ENCODE data around the gene SEMA6B.
"Not testable (repeated sequence)": the region's sequence is repeated elsewhere in the genome, so short reads cannot be mapped to it uniquely, and the experiment has no call there.

Gene SEMA6B

DNA sequence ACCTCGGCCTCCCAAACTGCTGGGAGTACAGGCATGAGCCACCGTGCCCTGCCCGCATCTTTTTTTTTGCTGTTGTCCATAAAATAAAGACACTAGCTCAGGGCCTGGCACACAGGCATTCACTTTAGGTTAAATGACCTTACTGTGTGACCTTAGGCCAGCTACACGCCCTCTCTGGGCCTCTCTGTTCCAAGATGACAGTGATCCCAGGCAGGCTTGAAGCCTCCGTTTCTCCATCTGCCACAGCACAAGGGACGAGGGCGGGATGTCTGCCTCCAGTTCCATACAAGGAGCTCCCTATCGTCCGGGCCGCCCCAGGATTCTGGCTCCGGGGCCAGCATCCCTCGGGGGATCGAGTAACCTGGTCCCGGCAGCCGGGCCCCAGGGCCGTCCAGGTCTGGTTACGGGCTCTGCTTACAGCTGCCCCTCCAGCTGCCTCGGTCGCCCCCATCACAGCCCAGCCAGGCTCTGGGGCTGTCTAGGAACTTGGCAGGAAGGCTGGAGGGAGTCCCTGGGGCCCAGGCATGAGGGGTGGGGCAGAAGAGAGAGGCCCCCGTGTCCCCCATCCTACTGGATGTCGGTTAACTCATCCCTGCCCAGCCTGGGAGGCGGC lies 11.9 kb upstream of the SEMA6B start:
- TF ChIP-seq, protein P1, sequence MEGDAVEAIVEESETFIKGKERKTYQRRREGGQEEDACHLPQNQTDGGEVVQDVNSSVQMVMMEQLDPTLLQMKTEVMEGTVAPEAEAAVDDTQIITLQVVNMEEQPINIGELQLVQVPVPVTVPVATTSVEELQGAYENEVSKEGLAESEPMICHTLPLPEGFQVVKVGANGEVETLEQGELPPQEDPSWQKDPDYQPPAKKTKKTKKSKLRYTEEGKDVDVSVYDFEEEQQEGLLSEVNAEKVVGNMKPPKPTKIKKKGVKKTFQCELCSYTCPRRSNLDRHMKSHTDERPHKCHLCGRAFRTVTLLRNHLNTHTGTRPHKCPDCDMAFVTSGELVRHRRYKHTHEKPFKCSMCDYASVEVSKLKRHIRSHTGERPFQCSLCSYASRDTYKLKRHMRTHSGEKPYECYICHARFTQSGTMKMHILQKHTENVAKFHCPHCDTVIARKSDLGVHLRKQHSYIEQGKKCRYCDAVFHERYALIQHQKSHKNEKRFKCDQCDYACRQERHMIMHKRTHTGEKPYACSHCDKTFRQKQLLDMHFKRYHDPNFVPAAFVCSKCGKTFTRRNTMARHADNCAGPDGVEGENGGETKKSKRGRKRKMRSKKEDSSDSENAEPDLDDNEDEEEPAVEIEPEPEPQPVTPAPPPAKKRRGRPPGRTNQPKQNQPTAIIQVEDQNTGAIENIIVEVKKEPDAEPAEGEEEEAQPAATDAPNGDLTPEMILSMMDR (IDR thresholded peaks at IDR 0.05; ENCODE audit: low read length, missing control alignments): no peak
- no peak for DNase-seq (ENCODE audit: low read depth)
- no peak overlapping the region for H3K4me3 ChIP-seq (replicated peaks; ENCODE audit: low read depth, low read length)

DNA sequence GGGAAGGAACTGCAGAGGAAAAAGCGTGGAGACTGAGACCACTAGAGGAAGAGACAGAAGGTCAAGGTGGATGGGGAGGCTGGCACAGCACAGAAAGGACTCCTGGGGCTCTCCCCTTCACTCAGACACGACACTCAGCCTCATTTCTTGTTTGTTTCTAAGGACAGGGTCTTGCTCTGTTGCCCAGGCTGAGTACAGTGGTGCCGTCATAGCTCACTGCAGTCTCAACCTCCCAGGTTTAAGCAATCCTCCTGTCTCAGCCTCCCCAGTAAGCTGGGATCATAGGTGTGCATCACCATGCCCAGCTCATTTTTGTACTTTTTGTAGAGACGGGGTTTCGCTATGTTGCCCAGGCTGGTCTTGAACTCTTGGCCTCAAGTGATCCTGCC lies 11.4 kb upstream of the SEMA6B start:
- DNase-seq (ENCODE audit: low read depth): no peak
- no peak overlapping the region for H3K4me3 ChIP-seq (replicated peaks; ENCODE audit: low read depth, low read length)
- TF ChIP-seq, protein P1 (IDR thresholded peaks at IDR 0.05; ENCODE audit: low read length, missing control alignments): no peak

DNA sequence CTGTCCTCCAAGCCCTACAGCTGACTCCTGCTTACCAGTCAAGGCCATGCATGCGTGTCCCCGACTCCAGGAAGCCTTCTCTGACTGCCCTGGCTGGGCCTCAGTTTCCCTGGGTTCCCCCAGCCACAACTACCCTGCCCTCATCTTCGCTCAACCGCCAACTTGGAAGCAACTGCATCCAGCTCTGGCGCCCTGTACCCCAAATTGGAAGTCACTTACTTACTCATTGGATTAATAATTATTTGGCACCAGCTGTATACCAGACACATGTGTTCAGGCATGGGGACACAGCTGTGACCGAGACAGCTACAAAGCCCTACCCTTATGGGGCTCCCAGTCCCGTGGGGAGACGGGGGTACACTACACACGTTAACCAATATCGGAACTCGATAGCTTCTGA lies 10.9 kb upstream of the SEMA6B start:
- no peak overlapping the region for H3K4me3 ChIP-seq (replicated peaks; ENCODE audit: low read depth, low read length)
- TF ChIP-seq, protein P1 (IDR thresholded peaks at IDR 0.05; ENCODE audit: low read length, missing control alignments): no peak
- DNase-seq (ENCODE audit: low read depth): no peak

DNA sequence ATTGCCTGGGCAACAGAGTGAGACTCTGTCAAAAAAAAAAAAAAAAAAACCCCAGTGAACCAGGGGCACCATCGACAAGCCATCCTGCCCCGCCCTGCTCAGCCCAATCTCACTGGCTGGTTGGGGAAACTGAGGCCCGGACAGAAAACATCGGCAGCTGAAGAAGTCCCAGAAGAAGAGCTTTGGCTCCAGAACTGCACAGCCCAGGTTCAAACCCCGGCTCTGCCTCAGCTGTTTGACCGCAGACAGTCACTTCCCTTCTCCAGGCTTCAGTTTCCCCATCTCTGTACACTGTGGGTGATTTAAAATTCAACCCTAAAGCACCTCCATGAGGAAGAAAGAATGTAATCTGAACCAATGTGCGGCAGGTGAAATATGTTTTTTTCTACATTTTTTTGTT lies 9.4 kb upstream of the SEMA6B start:
- no peak for DNase-seq (ENCODE audit: low read depth)
- TF ChIP-seq, protein P1 (IDR thresholded peaks at IDR 0.05; ENCODE audit: low read length, missing control alignments): no peak
- no peak overlapping the region for H3K4me3 ChIP-seq (replicated peaks; ENCODE audit: low read depth, low read length)

DNA sequence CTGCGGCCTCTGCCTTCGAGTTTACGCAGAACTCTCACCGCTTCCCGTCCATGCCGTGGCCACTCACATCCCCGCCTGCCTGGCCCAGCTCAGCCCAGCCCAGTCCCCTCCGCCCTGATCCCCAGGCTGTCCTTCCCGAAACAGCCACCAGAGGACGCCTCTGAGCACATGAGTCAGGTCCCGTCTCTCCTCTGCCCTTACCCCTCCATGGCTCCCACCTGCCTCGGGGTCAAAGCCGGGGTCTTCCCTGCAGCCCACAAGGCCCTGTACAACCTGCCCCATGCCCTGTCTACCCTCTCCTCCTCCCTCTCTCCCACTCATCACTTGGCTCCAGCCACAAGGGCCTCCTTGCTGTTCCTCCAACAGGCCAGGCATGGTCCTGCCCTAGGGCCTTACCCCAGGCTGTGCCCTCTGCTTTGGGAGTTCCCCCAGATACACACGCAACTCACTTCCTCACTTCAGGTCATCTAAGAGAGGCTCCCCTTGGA lies 8.1 kb upstream of the SEMA6B start:
- H3K4me3 ChIP-seq (replicated peaks; ENCODE audit: low read depth, low read length): no peak overlapping the region
- TF ChIP-seq, protein P1 (IDR thresholded peaks at IDR 0.05; ENCODE audit: low read length, missing control alignments): peak; percentile 86
- peak; percentile 59 for DNase-seq (ENCODE audit: low read depth)

DNA sequence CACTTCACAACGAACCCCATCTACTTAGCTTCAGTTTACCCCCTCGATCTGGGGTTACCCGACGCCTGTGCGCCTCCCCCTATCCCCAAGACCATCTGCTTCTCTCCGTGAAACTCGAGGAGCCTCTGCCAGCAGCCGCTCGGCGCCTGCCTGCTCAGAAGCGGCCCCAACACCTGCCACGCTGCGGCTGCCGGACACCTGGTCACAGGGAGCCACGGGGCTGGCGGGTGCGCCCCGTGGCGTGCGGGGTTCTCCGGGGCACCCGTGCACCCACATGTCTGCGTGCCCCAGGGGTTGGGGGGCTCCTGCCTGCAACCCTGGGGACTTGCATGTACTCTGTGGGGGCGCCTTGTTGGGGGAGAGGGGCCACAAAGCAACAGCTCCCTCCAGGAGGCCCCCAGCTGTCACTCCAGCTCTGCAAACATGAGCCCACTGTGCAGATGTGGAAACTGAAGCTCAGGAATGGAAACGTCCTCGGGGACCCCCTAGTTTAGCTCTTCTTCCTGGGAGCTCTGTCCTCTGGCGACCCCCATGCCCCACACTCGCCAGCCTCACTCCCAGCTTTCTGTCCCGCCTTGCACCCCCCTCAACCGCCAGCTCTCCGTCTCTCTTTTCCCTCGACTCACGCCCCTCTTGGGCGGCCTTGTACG lies 7.0 kb upstream of the SEMA6B start:
- H3K4me3 ChIP-seq (replicated peaks; ENCODE audit: low read depth, low read length): no peak overlapping the region
- DNase-seq (ENCODE audit: low read depth): no peak
- TF ChIP-seq, protein P1 (IDR thresholded peaks at IDR 0.05; ENCODE audit: low read length, missing control alignments): no peak

DNA sequence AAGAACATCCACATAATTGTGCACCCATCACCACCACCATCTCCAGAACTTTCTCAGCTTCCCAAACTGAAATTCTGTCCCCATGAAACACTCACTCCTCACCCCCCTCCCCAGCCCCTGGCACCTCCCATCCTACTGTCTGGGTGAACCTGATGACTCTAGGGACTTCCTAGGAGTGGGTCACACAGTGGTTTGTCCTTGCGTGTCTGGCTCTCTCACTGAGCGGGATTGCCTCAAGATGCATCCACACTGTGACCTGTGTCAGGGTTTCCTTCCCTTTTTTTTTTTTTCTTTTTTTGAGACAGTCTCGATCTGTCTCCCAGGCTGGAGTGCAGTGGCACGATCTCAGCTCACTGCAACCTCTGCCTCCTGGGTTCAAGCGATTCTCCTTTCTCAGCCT lies 4.1 kb upstream of the SEMA6B start:
- not testable (repeated sequence) for H3K4me3 ChIP-seq (replicated peaks; ENCODE audit: low read depth, low read length); DNase-seq (ENCODE audit: low read depth)

DNA sequence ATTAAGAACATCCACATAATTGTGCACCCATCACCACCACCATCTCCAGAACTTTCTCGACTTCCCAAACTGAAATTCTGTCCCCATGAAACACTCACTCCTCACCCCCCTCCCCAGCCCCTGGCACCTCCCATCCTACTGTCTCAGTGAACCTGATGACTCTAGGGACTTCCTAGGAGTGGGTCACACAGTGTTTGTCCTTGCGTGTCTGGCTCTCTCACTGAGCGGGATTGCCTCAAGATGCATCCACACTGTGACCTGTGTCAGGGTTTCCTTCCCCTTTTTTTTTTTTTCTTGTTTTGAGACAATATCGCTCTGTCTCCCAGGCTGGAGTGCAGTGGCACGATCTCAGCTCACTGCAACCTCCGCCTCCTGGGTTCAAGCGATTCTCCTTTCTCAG lies 2.6 kb upstream of the SEMA6B start:
- not testable (repeated sequence) for DNase-seq (ENCODE audit: low read depth)

More for the DNA sequence above, 2.6 kb upstream of the SEMA6B start:
- not testable (repeated sequence) for H3K4me3 ChIP-seq (replicated peaks; ENCODE audit: low read depth, low read length)
